Tibial nerve (tissue), 3 donors: ENCODE data around the gene DTYMK.

Experiments
- POLR2A ChIP-seq, 2 donors: fragments of 450-650 bp; IDR thresholded peaks; one replicate each; pipeline ENCODE4 v1.6.1; 2017; ENCODE audit warnings: antibody characterized with exemption in 2 of 2, mild to moderate bottlenecking in 2 of 2, moderate library complexity in 2 of 2
- TF ChIP-seq, protein P1 (sequence below), 5 experiments: fragments of 200-600 bp in 3 of 5; fragments of 450-650 bp in 2 of 5; sonication (generic) in 3 of 5; IDR thresholded peaks; one replicate each; pipeline ENCODE4 v1.5.1; 2016 to 2019; ENCODE audit warnings: antibody characterized with exemption in 5 of 5, mild to moderate bottlenecking in 3 of 5, moderate library complexity in 2 of 5

DNA sequence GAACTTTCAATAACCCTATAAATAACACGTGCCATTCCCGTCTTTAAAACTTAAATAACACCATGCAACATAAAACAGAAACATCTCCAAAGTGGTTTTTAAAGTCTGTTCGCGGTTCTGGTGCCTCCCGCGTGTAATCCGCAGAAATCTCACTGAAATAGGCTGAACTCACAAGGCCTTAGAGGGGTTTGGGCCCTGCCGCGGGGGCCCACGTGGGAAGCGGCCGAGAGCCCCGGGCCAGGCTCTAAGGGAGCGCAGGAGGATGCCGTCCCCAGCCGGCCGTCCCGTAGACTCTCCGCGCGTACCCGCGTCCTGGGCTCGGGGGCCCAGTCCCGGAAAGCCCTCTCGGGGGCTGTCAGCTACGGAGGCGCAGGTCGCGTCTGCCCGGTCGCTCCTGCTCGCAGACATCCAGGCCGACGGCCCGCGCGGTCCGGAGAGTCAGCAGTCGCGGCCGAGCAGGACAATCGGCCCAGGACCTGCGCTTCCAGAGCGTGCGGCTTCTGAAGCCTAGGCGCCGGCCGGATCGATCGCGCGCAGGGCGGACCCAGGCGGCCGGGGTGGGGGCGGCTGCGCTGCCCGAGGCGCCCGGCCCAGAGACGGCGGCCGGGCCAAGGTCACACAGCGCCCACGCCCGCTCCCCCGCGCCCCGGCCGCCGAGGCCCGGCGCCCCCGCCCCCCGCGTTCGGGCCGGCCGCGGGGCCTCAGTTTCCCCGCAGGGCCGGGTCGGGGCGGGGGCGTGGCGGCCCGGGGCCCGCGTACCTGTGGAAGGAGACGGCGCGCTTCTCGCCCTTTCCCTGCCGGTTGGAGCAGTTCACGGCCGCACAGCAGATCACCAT is 50.2 kb downstream of the DTYMK start:
- TF ChIP-seq, protein P1, sequence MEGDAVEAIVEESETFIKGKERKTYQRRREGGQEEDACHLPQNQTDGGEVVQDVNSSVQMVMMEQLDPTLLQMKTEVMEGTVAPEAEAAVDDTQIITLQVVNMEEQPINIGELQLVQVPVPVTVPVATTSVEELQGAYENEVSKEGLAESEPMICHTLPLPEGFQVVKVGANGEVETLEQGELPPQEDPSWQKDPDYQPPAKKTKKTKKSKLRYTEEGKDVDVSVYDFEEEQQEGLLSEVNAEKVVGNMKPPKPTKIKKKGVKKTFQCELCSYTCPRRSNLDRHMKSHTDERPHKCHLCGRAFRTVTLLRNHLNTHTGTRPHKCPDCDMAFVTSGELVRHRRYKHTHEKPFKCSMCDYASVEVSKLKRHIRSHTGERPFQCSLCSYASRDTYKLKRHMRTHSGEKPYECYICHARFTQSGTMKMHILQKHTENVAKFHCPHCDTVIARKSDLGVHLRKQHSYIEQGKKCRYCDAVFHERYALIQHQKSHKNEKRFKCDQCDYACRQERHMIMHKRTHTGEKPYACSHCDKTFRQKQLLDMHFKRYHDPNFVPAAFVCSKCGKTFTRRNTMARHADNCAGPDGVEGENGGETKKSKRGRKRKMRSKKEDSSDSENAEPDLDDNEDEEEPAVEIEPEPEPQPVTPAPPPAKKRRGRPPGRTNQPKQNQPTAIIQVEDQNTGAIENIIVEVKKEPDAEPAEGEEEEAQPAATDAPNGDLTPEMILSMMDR (IDR thresholded peaks at IDR 0.05), result no peak
- TF ChIP-seq POLR2A (IDR thresholded peaks at IDR 0.05), result no peak
